ENCODE measurements around the gene ARIH1.

Gene ARIH1

DNA sequence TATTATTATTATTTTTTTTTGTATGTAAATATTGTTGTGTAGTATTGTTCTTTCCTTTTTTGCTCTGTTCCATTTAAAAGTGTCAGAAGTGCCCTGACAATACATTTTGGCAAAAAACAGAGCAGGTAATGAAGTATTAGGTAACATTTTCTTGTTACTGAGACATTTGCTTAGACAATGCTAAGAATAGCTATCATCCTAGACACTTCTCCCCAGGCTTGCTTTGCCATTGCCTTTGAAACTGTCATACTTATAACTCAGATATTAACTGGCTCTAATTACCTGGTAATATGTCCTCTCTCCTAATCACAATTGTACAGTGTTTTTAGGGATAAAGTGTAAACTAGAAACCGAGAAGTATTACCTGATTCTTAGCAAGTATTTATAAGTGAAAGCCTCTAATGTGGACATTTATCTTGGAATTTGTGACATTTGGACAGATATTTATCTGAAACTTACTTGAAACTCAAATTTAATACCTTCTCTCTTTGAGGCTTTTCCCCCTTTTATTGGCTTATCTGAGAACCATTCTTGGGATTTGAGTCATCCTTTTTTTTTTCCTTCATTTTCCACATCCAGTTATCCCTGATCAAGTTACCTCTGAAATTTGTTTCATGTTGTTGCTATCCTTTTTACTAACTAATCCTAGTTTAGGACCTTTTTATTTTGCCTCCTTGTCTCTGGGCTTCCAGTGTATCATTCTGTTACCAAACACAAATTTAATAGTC, 13.1 kb downstream of the ARIH1 start:
- DNase-seq = no peak

DNA sequence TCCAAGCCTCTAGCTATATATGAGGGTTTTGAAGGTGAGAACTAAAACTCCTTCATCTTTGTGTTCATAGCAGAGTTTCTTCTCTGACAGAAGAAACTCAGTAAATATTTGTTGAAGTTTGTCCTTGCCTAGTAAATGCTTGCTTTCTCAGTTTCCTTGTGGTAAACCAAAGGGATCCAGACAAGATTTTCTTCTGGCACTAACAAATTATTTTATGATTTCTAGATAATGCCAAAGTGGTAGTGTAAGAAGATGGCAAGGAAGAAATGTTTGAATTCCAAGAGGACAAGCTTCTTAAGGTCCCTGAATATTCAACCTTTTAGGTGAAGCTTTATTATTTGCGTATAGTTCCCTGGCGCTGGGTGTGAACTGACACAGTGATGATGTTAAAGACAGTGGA, 14.4 kb downstream of the ARIH1 start:
- DNase-seq = no peak

DNA sequence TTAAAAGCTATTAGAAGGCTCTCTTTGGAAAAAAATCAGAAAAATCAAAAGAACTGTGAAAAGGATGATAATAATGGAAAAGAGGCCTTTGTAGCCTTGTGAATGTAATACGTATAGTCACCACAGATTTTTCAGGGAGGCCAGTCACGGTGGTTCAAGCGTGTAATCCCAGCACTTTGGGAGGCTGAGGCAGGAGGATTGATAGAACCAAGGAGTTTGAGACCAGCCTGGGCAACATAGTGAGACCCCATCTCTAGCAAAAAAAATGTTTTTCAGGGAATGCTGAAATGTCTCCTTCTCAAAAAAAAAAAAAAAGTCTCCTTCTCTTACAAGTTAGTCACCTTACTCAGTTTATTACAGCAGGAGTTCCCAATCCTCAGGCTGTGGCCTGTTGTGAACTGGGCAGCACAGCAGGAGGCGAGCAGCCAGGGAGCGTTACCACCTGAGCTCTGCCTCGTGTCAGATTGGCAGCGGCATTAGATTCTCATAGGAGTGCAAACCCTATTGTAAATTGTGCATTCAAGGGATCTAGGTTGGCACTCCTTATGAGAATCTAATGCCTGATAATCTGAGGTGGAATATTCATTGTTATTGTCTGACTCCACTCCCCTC, 15.9 kb downstream of the ARIH1 start:
- DNase-seq = no peak

DNA sequence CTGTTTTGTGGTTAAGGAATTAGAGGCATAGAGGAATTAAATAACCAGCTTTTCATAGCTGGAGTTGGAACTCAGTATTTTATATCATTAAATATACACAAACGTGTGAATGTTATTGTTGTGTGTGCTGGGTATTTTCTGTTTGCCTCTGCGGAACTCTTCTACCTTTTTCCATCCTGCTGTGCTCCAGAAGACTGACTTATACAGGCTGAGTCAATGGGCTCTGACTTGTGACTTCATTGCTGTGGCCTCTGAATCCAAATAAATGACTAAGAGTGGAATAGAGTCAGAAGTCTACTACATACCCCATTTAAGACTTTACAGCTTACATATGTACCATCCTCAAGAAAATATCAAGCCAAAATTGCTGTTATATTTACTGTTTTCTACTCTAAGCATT, 17.6 kb downstream of the ARIH1 start:
- DNase-seq = no peak

DNA sequence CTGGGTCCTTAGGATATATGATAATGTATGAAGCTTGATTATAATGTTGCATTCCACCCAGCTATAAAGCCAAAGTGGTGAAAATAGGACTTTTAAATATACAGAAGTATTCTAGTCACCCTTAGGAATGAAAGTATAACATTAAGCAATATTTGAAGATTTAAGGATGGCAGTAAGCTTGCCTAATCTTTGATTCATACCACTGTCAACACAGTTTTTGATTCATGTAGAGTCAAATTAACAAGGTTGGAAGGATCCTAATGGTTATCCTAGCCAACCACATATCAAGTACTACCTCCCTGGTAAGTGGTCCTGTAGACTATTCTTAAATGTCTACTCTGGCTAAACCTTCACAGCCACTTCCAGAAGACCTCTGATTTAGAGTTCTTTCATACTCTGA, 18.6 kb downstream of the ARIH1 start:
- DNase-seq = no peak

DNA sequence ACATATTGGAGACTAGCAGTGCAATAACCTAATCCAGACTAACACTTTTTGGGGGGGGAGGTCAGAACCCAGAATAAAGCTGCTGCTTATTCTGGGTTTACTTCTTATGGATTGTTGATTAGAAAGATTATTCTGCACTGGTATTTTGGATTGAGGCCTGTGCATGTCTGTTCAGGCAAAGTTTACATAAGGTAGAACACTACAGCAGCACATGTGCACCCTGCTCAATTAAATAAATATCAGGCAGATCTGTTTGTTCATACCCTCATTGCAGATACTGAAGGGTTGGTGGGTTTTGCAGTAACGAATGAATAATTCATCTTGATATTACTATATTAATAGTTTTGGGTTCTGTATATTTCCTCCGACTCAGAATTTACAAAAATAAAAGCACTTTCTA, 19.1 kb downstream of the ARIH1 start:
- no peak for DNase-seq

DNA sequence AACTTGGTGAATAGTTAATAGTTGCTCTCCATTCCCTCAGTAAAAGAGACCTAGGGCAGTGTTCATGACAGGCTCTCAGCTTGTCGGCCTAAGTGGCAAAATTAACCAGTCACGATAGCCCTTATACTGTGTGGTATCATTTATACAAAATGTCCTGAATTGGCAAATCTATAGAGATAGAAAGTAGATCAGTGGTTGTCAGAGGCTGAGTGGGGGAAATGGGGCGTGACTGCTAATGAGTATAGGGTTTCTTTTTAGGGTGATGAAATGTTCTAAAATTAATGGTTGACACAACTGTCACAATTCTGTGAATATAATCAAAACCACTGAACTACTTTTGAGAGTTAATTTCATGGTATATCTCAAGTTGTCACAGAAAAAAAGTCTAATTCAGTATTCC, 20.9 kb downstream of the ARIH1 start:
- no peak for DNase-seq

DNA sequence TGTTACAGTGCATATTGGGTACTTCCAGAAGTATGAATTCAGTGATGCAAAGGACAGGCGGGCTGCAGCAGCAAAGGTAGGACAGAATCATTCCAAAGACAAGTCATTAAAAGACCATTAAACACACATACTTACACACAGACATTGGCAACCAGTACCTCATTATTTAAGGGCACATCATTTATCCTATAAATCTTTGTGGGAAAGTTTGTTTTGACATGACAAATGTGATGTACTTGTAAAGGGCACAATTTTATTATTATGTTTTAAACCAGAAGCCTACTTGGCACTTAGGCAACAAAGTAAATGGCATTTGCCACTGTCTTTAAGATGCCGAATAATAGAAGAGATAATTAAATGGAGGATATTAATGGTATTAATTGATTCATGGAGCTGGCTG, 22.7 kb downstream of the ARIH1 start:
- no peak for DNase-seq

DNA sequence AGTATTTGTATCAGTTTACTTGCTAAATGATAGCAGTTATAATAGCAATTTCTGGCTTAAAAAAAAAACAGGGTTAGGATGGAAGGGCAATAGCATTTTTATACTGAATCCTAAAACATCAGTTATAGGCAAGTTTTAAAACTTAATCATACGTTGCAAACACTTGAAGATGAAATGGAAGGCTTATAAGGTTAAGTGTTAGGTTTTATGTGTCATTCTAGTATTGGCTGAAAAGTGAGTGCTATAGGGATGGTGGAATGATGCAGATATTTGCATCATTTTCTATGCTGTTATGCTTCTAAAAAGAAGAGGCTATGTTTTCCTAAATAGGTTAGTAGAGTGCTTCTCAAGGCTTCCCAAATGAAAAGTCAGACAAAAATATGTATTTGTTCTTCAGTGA, 23.3 kb downstream of the ARIH1 start:
- DNase-seq = no peak

DNA sequence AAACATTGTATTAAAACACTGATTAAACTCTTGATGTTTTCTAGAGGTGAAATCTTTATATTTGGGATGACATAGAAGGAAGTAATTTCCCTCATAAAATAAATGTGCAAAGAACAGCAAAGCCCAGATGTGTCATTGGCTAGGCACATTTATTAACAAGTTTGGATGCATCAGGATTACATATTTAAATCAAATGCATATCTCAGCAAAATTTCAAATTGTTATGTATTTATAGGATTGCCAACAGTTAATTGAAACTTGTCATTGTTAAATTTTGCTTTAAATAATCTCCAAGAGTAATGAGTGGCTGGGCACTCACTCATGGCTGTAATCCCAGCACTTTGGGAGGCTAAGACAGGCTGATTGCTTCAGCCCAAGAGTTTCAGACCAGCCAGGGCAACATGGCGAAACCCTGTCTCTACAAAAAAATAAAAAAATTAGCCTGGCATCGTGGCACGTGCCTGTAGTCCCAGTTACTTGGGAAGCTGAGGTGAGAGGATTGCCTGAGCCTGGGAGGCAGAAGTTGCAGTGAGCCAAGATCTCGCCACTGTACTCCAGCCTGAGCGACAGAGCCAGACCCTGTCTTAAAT, 28.2 kb downstream of the ARIH1 start:
- no peak for DNase-seq

DNA sequence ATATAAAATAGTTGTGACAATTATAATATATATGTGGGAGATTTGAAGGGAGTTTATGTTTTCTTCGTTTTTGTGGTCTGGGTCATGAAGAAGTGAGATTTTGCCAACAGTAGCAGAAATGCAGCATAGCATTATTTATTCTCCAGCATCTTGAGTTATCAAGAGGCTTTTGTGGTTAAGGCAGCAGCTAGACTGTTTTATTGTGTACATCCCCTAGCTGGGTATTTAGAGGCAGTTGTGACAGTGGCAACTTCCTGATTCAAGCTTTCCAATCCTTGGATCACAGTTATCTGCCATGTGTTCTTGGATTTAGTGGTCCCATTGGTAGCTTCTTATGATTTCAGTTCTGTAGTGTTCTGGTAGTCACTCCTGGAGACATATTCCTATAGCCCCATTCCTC, 29.0 kb downstream of the ARIH1 start:
- DNase-seq = no peak

DNA sequence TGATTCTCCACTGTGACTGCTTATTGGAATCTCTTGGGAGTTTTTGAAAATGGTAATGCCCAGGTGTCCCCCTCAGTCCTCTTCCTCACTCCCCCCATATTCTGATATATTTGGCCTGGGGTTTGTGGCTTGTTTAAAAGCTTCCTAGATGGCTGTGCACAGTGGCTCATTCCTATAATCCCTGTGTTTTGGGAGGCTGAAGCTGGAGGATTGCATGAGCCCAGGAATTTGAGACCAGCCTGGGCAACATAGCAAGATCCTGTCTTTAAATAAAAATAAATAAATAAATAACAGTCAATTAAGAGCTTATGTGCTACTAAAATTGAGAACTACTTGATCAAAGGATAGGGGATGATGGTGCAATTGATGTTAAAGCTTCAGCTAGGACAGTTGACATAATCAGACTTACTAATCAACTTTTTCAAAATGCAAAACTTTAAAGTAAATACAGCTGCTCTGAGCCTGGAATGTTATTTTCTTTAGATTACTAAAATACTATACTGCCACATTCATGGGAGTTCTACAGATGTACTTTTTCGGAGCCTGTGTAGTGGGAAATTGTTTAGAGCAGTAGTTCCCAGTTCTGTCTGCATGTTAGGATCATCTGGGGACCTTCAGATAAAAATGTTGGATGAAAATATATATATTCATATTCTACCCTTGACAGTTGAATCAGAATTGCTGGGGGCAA, 33.4 kb downstream of the ARIH1 start:
- no peak for DNase-seq

DNA sequence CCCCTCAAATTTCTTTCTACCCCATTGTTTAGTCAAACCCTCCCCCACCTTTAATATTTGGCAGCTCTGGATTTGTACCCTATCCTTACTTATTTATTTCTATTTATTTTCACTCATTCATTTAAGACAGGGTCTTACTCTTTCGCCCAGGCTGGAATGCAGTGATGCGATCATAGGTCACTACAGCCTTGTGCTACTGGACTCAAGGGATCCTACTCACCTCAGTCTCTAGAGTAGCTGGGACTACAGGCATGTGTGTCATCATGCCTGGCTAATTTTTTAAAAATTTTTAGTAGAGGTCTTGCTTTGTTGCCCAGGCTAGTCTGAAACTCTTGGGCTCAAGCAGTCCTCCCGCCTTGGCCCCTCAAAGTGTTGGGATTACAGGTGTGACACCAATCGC, 35.4 kb downstream of the ARIH1 start:
- no peak for DNase-seq

DNA sequence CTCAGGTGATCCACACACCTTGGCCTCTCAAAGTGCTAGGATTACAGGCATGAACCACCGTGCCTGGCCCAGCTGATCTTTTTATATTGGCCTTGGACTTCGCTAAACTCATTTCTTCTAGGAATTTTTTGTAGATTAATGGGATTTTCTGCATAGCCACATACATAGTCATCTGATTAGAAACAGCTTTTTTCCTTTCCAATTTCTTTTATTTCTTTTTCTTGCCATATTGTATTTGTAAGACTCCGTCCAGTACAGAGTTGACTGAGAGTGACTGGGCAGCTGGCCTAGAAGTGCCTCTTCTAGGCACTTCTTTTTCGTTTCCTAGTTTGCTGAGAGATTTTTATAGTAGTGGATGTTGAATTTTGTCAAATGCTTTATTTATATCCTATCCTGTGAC, 37.4 kb downstream of the ARIH1 start:
- no peak for DNase-seq

DNA sequence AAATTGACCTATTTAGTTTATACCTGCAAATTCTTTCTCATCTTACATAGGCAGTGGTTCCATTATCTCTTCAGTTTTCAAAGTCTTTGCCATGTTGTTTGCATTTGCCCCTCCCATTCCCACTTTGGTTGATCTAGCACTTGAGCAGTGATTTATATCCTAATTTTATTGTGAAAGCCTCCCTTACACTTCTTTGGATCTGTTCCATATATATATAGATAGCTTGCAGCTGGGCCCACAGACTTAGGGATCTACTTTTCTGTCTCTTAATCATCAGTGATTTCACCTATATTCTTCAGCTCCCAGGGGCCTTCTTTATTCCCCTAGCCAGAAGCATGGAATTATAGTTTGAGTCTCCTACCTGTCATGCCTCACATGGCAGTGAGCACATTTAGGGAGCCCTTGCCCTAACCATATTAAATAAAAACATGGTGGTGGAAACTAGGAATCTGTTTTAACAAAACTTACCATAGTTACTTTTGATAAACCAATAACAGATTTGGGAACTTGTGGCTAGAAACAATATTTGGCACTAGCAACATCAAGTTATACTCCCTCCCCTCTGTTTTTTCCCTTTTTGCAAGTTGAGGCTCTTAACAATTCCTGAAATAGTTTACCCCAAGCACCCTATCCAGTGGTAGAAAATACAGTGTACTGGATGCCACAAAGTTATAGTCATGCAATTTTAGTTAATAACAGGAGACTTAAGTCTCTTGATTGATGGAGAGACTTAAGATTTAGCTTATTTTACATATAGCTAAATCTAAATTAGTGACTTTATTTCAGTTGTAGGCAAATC, 41.7 kb downstream of the ARIH1 start:
- DNase-seq = no peak

DNA sequence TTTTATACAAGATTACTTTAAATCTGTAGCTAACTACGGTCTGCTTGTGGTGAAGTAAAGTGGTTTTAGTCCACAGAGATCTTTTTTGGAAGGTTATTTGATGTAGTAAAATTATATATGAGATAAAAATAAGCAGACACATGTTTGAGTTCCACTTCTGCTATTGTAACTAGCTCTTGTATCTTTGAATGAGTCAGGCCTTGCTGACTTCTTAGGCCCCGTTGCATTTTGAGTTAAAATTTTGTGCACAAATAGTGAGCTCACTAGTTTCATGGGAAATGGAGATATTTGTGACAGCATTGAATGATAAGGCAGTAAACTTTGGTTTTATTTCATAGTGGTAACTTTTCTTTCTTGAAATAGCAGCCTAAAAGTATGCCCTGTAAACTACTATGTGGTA, 42.6 kb downstream of the ARIH1 start:
- no peak for DNase-seq

DNA sequence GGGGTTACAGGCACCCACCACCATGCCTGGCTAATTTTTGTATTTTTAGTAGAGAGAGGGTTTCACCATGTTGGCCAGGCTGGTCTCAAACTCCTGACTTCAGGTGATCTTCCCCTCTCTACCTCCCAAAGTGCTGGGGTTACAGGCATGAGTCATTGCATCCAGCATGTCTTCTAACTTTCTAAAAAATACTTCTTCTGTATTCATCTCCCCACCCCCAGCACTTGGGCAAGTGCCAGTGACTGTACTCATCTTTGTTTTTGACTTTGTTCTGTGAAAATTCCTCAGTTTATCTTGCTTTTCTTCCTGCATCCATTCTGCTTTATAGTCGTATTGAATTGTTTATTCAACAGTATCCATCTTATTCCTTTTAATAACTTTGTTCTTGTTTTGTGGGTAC, 47.6 kb downstream of the ARIH1 start:
- no peak for DNase-seq

DNA sequence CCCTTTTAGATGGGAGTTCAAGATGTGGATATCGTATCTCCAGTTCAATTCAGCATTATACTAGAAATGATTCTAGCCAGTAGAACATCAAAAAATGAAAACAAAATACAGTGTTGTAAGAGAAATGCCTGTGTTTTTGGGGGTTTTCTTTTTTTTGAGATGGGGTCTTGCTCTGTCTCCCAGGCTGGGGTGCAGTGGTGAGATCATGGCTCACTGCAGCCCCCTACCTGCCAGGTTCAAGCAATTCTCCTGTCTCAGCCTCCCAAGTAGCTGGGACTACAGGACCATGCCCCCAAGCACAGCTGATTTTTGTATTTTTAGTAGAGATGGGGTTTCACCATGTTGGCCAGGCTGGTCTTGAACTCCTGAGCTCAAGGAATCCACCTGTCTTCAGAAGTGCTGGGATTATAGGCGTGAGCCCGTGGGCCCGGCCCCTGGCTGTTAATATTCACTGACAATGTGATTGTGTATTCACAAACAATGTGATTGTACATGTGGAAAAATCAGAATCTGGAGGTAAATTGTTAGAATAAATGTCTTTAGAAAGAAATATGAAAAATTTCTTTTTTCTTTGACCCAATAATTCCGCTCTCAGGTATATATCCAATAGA, 59.0 kb downstream of the ARIH1 start:
- no peak for DNase-seq

DNA sequence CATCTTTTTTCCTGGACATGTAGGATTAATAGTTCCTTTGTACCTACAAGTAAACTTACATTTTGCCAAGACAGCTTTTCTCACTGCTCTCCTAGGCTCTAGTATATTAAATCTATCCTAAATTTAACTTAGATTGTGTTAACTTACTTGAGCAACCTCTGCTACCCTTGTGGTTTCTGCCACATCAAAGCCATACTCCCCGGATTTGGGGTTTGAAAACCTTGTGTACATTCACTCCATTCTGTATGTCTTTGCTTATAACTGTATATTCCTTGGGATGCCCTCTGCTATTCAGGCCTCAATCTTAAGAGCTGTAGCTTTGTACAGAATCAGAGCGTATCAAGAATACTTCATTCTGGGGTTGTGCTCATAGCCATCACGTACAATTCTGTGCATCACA, 60.4 kb downstream of the ARIH1 start:
- DNase-seq = no peak

DNA sequence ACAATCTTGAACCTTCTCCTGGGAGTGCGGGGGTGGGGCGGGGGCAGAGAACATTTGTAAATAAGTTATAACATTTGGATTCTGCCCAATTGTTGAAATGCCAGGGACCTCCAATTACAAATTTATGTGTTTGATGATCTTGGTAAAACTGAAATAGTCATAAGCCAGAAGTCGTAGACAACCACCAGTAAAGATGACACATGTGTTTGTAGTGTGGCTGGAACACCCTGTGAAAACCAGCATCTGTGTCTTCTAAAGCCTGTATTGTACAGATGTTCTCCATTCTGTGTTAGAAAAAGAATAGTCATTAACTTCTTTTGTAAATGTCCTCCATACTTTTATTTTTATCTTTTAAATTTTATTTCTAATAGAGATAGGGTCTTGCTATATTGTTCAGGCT, 61.8 kb downstream of the ARIH1 start:
- DNase-seq = no peak

DNA sequence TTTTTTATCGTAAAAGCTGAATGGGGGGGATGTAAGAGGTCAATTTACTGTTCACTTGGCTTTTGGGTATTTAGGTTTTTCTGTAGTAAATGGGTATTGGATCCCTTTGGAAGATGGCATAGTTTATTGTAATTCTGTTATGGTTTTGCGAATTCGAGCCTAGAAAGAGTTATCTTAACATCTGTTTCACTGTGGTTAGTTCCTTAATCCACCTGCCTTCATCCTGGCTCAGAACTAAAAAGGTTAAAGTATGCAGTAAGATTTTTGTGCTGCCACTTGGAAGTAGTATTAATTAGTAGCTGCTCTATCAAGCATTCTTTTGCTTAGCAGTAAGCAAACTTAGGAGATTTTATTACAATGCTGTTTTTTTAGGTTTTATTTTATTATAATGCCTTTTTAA, 62.4 kb downstream of the ARIH1 start:
- no peak for DNase-seq

DNA sequence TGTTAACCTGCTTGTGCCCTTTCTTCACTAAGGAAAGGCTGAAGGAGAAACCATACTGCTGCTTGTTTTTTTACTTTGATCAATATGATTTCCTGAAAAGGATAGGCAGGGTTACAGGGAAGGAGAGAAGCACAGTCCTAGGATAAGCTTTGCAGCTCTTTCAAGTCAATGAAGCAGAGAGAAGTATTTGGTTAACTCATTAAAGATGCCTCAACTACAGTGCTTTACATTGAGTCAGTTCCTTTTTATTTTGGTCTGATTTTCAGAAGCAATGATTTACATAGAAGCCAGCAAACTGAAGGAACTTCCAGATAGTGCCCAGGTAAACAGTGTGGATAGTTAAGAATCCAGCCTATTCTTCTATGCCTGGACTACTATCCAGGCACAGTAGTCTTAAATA, 64.8 kb downstream of the ARIH1 start:
- DNase-seq = no peak
